Right lobe of liver (tissue), 6 donors: ENCODE results near the gene PIGC. TPM values are rescaled to one million over a fixed set of nuclear protein-coding genes. Genes with fewer than 3 reads are reported as not detected.

ENCODE experiments used
- ATAC-seq, 4 donors: fragments of 200-7000 bp; cut with Tn5 transposase; one replicate each; pipeline ENCODE4 v1.9.1; 2020; ENCODE audit warnings: mild to moderate bottlenecking in 4 of 4, moderate library complexity in 4 of 4
- DNase-seq, 3 donors: peaks; one replicate each; pipeline ENCODE4 v3.0.0-alpha.2; 2020
- H3K27ac ChIP-seq, 3 donors: fragments of 200-600 bp; one replicate each; pipeline ENCODE4 v1.8.0; 2022
- H3K27me3 ChIP-seq, 2 donors: fragments of 200-600 bp; one replicate each; pipeline ENCODE4 v1.8.0; 2022
- H3K36me3 ChIP-seq, 4 donors: fragments of 200-600 bp; sonication (generic) in 1 of 4; one replicate each; pipeline versions ENCODE4 v1.5.1 to v1.8.0; 2017 to 2022; ENCODE audit warnings: control low read depth in 1 of 4
- H3K4me1 ChIP-seq, 4 donors: fragments of 200-600 bp; sonication (generic) in 1 of 4; one replicate each; pipeline versions ENCODE4 v1.5.1 to v1.8.0; 2017 to 2022; ENCODE audit warnings: control low read depth in 1 of 4
- H3K4me3 ChIP-seq, 3 donors: fragments of 200-600 bp; one replicate each; pipeline ENCODE4 v1.8.0; 2022
- H3K9me3 ChIP-seq, 4 donors: fragments of 200-600 bp; sonication (generic) in 1 of 4; one replicate each; pipeline versions ENCODE4 v1.5.1 to v1.8.0; 2017 to 2022; ENCODE audit warnings: control low read depth in 1 of 4
- POLR2A ChIP-seq: fragments of 450-650 bp; IDR thresholded peaks from one replicate; pipeline ENCODE4 v1.6.1; 2017; ENCODE audit warnings: antibody characterized with exemption, mild to moderate bottlenecking
- WGBS: methylation state at CpG from one replicate; pipeline ENCODE4 v1.1.6; 2018; ENCODE audit warnings: low coverage, low lambda C conversion rate; ENCODE audit not compliant: insufficient coverage; ENCODE audit errors: missing lambda C conversion rate; 5-methylcytosine and 5-hydroxymethylcytosine counted together
- intact Hi-C, 2 donors: fragments of 100-400 bp; cut with DNase I; formaldehyde crosslinking; loops; one replicate each; pipeline versions ENCODE4 v1.11.2 to v1.14.1; 2022
- total RNA-seq, 6 experiments: library from RNA; depleted of rRNA in 2 of 6; stranded (reverse); fragments of >200 nt in 2 of 6; fragmentation: NEBNext Ultra II Directional in 3 of 6; extraction: Animal tissue kit (Norgen Biotek cat#: 25700) in 3 of 6; gene quantifications; one replicate each; pipeline versions ENCODE4 v1.1.0 to v1.2.4, GENCODE V29; 2016 to 2023
- TF ChIP-seq, protein P1 (sequence below), 4 donors: fragments of 200-600 bp in 3 of 4; fragments of 450-650 bp in 1 of 4; IDR thresholded peaks; one replicate each; pipeline versions ENCODE4 v1.5.1 to v1.8.0; 2016 to 2022; ENCODE audit warnings: antibody characterized with exemption in 4 of 4, mild to moderate bottlenecking in 2 of 4
- donor health status: DM: no; HTN: yes; CAD: no.
- donor health status: DM: no; HTN: no; CAD: no.
- donor health status: DM: no; HTN: no; CAD: no.
- donor health status: DM: no; HTN: yes; CAD: no.
- donor health status: DM: no; HTN: yes; CAD: no.

Gene PIGC
- total RNA-seq, 6 experiments from 2014 or later = 6.7 to 12.0 (median 8.7) TPM

DNA sequence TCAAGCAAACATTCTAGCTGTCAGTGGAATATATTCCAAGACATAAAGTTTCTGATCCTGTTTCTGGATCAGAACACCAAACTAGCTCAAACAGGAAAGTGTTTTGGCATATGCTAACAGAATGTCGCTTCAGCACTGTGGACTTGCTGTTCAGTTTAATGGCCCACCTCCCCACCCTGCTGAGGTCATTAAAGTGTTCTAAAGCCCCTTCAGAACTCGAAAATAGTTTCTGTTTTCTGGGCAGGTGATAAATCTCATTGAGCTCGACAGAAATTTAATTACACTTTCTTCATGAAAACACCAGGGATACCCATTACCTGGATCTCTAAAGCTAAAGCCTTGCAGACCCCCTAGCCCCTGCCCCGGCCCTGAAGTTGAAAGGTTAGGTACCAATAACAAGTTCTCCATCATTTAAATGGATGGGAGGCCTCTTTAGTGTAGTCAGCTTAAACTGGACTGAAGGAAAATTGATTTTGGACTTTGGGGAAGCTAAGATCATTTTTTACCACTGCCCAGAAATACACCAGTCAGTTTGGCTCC, 27.3 kb downstream of the PIGC start:
- no peak overlapping the region for H3K27ac ChIP-seq
- intact Hi-C loops = no loop called here
- no peaks in the 10 kb centered on the region for H3K9me3 ChIP-seq
- ATAC-seq (no peak), DNase-seq (no peak)
- no peaks in the 10 kb centered on the region for H3K27me3 ChIP-seq
- 79% methylated on average over 3 of the region's 4 CpGs for WGBS
- TF ChIP-seq, protein P1, sequence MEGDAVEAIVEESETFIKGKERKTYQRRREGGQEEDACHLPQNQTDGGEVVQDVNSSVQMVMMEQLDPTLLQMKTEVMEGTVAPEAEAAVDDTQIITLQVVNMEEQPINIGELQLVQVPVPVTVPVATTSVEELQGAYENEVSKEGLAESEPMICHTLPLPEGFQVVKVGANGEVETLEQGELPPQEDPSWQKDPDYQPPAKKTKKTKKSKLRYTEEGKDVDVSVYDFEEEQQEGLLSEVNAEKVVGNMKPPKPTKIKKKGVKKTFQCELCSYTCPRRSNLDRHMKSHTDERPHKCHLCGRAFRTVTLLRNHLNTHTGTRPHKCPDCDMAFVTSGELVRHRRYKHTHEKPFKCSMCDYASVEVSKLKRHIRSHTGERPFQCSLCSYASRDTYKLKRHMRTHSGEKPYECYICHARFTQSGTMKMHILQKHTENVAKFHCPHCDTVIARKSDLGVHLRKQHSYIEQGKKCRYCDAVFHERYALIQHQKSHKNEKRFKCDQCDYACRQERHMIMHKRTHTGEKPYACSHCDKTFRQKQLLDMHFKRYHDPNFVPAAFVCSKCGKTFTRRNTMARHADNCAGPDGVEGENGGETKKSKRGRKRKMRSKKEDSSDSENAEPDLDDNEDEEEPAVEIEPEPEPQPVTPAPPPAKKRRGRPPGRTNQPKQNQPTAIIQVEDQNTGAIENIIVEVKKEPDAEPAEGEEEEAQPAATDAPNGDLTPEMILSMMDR (IDR thresholded peaks at IDR 0.05) = no peak
- no peak for TF ChIP-seq POLR2A
- no peaks in the 10 kb centered on the region for H3K4me1 ChIP-seq
- H3K4me3 ChIP-seq = no peak overlapping the region
- no peaks in the 10 kb centered on the region for H3K36me3 ChIP-seq

DNA sequence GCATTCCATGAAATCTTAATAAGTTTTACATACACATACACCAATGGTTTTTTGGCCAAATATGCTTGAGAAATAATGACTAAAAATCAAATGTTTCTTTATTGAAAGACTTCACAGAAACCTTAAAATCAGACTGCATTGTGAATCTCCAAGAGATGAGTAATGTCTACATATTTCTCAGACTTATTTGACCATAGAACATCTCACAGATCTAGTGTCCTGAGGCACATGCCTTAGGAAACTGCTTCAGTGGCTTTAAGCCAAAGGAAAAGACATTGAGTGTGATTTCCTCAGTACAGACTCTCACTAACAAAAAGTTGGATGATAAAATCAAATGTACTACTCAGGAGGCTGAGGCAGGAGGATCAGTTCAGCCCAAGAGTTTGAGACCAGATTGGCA, 29.5 kb downstream of the PIGC start:
- Histone ChIP-seq H3K4me1 (no peaks in the 10 kb centered on the region), H3K27me3 (no peaks in the 10 kb centered on the region), H3K4me3 (no peak overlapping the region), H3K9me3 (no peaks in the 10 kb centered on the region), H3K36me3 (no peaks in the 10 kb centered on the region), H3K27ac (no peak overlapping the region)
- DNase-seq = no peak
- intact Hi-C loops = no loop called here
- no peak for ATAC-seq
- no peak for TF ChIP-seq POLR2A
- TF ChIP-seq, protein P1 (IDR thresholded peaks at IDR 0.05) = no peak

DNA sequence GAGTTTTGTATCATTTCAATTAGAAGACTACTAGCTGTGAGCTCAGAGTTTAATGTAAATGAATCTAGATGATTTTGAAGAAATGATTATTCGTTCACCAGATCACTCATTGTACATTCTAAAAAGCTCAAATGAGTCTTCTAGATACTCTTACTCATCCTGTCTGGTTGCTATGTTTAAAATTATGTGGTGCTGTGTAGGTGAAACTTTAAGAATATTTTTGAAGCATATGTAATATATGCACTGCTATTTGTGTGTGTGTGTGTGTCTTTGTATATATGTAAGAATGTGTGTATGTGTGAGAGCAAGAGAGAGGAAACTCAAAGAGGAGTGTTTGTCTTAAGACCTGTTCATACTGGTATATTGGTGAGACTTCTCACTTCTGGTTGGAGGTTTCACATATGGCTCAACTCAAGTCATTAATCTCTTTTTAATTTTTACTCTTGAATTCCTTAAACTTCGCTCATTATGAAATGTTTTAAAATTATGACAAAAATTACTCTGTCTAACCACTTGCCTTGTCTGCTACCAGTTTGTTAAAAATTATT, 32.0 kb downstream of the PIGC start:
- no peak for ATAC-seq
- 85% methylated on average over 2 of the region's 2 CpGs for WGBS
- H3K4me3 ChIP-seq = no peak overlapping the region
- H3K27me3 ChIP-seq = no peaks in the 10 kb centered on the region
- no peaks in the 10 kb centered on the region for H3K36me3 ChIP-seq
- no peaks in the 10 kb centered on the region for H3K4me1 ChIP-seq
- H3K27ac ChIP-seq = no peak overlapping the region
- no peak for DNase-seq
- no peak for TF ChIP-seq POLR2A
- TF ChIP-seq, protein P1 (IDR thresholded peaks at IDR 0.05) = no peak
- intact Hi-C loops = no loop called here
- no peaks in the 10 kb centered on the region for H3K9me3 ChIP-seq

DNA sequence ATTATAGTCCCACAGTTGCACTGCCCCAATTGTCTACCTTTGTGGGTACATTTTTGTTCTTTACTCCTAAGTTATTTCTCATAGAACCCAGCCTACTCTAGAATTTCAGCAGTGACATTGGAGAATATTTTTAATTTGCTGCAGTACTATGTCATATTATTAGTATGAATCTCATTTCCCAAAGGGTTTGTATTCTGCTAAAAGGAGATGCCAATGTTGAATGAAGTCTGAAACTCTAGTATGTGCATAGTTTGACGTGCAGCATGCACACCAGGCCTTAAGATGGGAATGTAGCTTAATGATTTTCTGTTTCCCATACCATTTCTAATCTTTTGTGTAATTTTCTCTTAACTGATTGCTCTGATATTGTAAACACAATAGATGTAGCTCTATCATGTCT, 33.8 kb downstream of the PIGC start:
- H3K27me3 ChIP-seq = no peaks in the 10 kb centered on the region
- TF ChIP-seq, protein P1 (IDR thresholded peaks at IDR 0.05) = no peak
- TF ChIP-seq POLR2A = no peak
- WGBS = 92% methylated on average over 1 of the region's 1 CpG
- no peaks in the 10 kb centered on the region for H3K4me1 ChIP-seq
- H3K9me3 ChIP-seq = no peaks in the 10 kb centered on the region
- H3K4me3 ChIP-seq = no peak overlapping the region
- ATAC-seq (no peak), DNase-seq (no peak)
- intact Hi-C loops = no loop called here
- H3K36me3 ChIP-seq = no peaks in the 10 kb centered on the region
- no peak overlapping the region for H3K27ac ChIP-seq

DNA sequence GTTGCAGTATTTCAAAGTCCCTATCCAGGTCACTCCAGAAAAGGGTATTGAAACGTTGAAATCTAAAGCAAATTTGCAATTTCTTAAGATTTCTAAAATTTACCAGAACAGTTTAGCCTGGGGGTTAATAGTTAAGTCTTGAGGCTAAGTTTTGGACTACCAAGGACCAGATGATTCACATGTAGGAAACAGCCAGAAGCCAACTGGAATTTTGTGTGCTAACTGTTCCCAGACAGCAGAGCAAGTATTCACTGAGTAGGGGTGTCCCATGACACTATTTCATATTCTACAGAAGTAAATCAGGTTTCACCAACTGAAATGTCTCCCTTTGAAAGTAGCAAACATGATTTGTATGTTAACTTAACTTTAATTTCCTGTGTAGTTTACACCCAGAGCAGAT, 34.9 kb downstream of the PIGC start:
- ATAC-seq (no peak), DNase-seq (no peak)
- no peak overlapping the region for H3K27ac ChIP-seq
- H3K27me3 ChIP-seq = no peaks in the 10 kb centered on the region
- TF ChIP-seq POLR2A = no peak
- TF ChIP-seq, protein P1 (IDR thresholded peaks at IDR 0.05) = no peak
- WGBS = 83% methylated on average over 1 of the region's 1 CpG
- H3K9me3 ChIP-seq = no peaks in the 10 kb centered on the region
- H3K36me3 ChIP-seq = no peaks in the 10 kb centered on the region
- H3K4me3 ChIP-seq = no peak overlapping the region
- intact Hi-C loops = no loop called here
- no peaks in the 10 kb centered on the region for H3K4me1 ChIP-seq
